Skeletal muscle tissue (tissue), 4 donors: Measurements from ENCODE around the gene CSNK1G2. TPM values are rescaled to one million over a fixed set of nuclear protein-coding genes. Genes with fewer than 3 reads are reported as not detected.

Source experiments
- H3K27ac ChIP-seq: one replicate; pipeline ENCODE4 v1.7.0; 2013; ENCODE audit warnings: mild to moderate bottlenecking, low read depth, low read length, inconsistent platforms
- H3K27me3 ChIP-seq, 3 donors: one replicate each; pipeline ENCODE4 v1.7.0; 2013; ENCODE audit warnings: low read length in 3 of 3; ENCODE audit not compliant: control insufficient read depth in 3 of 3, insufficient read depth in 3 of 3
- H3K36me3 ChIP-seq, 3 donors: one replicate each; pipeline ENCODE4 v1.7.0; 2013; ENCODE audit warnings: low read length in 3 of 3; ENCODE audit not compliant: control insufficient read depth in 3 of 3, insufficient read depth in 3 of 3
- H3K4me1 ChIP-seq, 3 donors: one replicate each; pipeline ENCODE4 v1.7.0; 2013; ENCODE audit warnings: low read length in 3 of 3, mild to moderate bottlenecking in 3 of 3; ENCODE audit not compliant: control insufficient read depth in 3 of 3, insufficient read depth in 3 of 3
- H3K4me3 ChIP-seq, 3 donors: one replicate each; pipeline ENCODE4 v1.7.0; 2013; ENCODE audit warnings: low read length in 3 of 3
- H3K9ac ChIP-seq, 3 donors: one replicate each; pipeline ENCODE4 v1.7.0; 2013; ENCODE audit warnings: low read length in 3 of 3, mild to moderate bottlenecking in 3 of 3, moderate library complexity in 2 of 3, low read depth in 1 of 3
- H3K9me3 ChIP-seq, 3 donors: one replicate each; pipeline ENCODE4 v1.7.0; 2013; ENCODE audit warnings: low read length in 3 of 3; ENCODE audit not compliant: control insufficient read depth in 3 of 3
- total RNA-seq: library from RNA; depleted of rRNA; stranded (reverse); fragments of >200 nt; gene quantifications from one replicate; pipeline ENCODE4 v1.2.3, GENCODE V29; 2014
- donor health status: Osteomylitis.

Gene CSNK1G2
- total RNA-seq, 1 donor from 2014 or later: 24.0 TPM

GRCh38 chr19:1929021-1929742 is 11.8 kb upstream of the CSNK1G2 start:
- H3K36me3 ChIP-seq: peaks cover 1 to 3% (median 3%) of the 10 kb centered on the region in 3 donors
- H3K27me3 ChIP-seq: peaks cover 0 to 4% (median 3%) of the 10 kb centered on the region in 3 donors
- H3K27ac ChIP-seq: no peak overlapping the region
- H3K9ac ChIP-seq: peak overlapping the region; percentile 10 to 74 (median 58)
- peak overlapping the region; percentile 48 to 58 (median 48) for H3K4me3 ChIP-seq
- peaks cover 11 to 12% (median 12%) of the 10 kb centered on the region in 3 donors for H3K4me1 ChIP-seq
- H3K9me3 ChIP-seq: no peaks in the 10 kb centered on the region

GRCh38 chr19:1931445-1931844 is 9.5 kb upstream of the CSNK1G2 start:
- Histone ChIP-seq H3K4me1 (peaks cover 15 to 25% (median 21%) of the 10 kb centered on the region in 3 donors), H3K9me3 (peaks cover 0 to 5% (median 4%) of the 10 kb centered on the region in 3 donors), H3K27me3 (peaks cover 0 to 4% (median 3%) of the 10 kb centered on the region in 3 donors), H3K36me3 (no peaks in the 10 kb centered on the region), H3K4me3 (no peak overlapping the region), H3K9ac (no peak overlapping the region), H3K27ac (no peak overlapping the region)

GRCh38 chr19:1932395-1932794 is 8.6 kb upstream of the CSNK1G2 start:
- peaks cover 0 to 4% (median 3%) of the 10 kb centered on the region in 3 donors for H3K27me3 ChIP-seq
- H3K36me3 ChIP-seq: no peaks in the 10 kb centered on the region
- H3K4me1 ChIP-seq: peaks cover 15 to 27% (median 21%) of the 10 kb centered on the region in 3 donors
- no peak overlapping the region for H3K27ac ChIP-seq
- H3K4me3 ChIP-seq: no peak overlapping the region
- no peak overlapping the region for H3K9ac ChIP-seq
- peaks cover 0 to 5% (median 4%) of the 10 kb centered on the region in 3 donors for H3K9me3 ChIP-seq

- Histone ChIP-seq H3K27me3 (peaks cover 0 to 4% (median 3%) of the 10 kb centered on the region in 3 donors), H3K27ac (no peak overlapping the region), H3K9me3 (peaks cover 0 to 5% (median 4%) of the 10 kb centered on the region in 3 donors), H3K4me3 (no peak overlapping the region), H3K36me3 (no peaks in the 10 kb centered on the region), H3K9ac (no peak overlapping the region), H3K4me1 (peaks cover 15 to 27% (median 21%) of the 10 kb centered on the region in 3 donors)
These were observed 7.7 kb upstream of the CSNK1G2 start for GRCh38 chr19:1933244-1933643.

- peaks cover 15 to 26% (median 20%) of the 10 kb centered on the region in 3 donors for H3K4me1 ChIP-seq
- H3K27ac ChIP-seq: no peak overlapping the region
- H3K9ac ChIP-seq: no peak overlapping the region
- peaks cover 0 to 4% (median 3%) of the 10 kb centered on the region in 3 donors for H3K27me3 ChIP-seq
- no peaks in the 10 kb centered on the region for H3K36me3 ChIP-seq
- H3K9me3 ChIP-seq: peaks cover 0 to 5% (median 4%) of the 10 kb centered on the region in 3 donors
- no peak overlapping the region for H3K4me3 ChIP-seq
These were observed 7.0 kb upstream of the CSNK1G2 start for GRCh38 chr19:1933942-1934341.

GRCh38 chr19:1935484-1936208 is 5.3 kb upstream of the CSNK1G2 start:
- Histone ChIP-seq H3K27ac (peak overlapping the region; percentile 81), H3K4me1 (peaks cover 15 to 29% (median 20%) of the 10 kb centered on the region in 3 donors), H3K9ac (peak overlapping the region in 2 of 3 donors; percentile 34 to 59)

GRCh38 chr19:1936430-1936829 is 4.5 kb upstream of the CSNK1G2 start:
- H3K4me1 ChIP-seq: peaks cover 15 to 29% (median 20%) of the 10 kb centered on the region in 3 donors
- H3K36me3 ChIP-seq: no peaks in the 10 kb centered on the region
- no peak overlapping the region for H3K4me3 ChIP-seq
- H3K27me3 ChIP-seq: no peaks in the 10 kb centered on the region
- peak overlapping the region; percentile 81 for H3K27ac ChIP-seq
- peaks cover 0 to 5% (median 4%) of the 10 kb centered on the region in 3 donors for H3K9me3 ChIP-seq
- peak overlapping the region in 2 of 3 donors; percentile 34 to 59 for H3K9ac ChIP-seq

More at GRCh38 chr19:1935484-1936208, 5.3 kb upstream of the CSNK1G2 start:
- H3K9me3 ChIP-seq: peaks cover 0 to 5% (median 4%) of the 10 kb centered on the region in 3 donors
- no peaks in the 10 kb centered on the region for H3K36me3 ChIP-seq
- H3K4me3 ChIP-seq: peak overlapping the region in 2 of 3 donors; percentile 22 to 36
- H3K27me3 ChIP-seq: no peaks in the 10 kb centered on the region

GRCh38 chr19:1936916-1937610 is 3.9 kb upstream of the CSNK1G2 start:
- Histone ChIP-seq H3K9ac (no peak overlapping the region), H3K36me3 (no peaks in the 10 kb centered on the region), H3K27ac (no peak overlapping the region), H3K9me3 (peaks cover 0 to 5% (median 4%) of the 10 kb centered on the region in 3 donors), H3K4me1 (peaks cover 15 to 33% (median 23%) of the 10 kb centered on the region in 3 donors), H3K27me3 (no peaks in the 10 kb centered on the region), H3K4me3 (no peak overlapping the region)

- Histone ChIP-seq H3K27me3 (no peaks in the 10 kb centered on the region), H3K27ac (no peak overlapping the region), H3K36me3 (no peaks in the 10 kb centered on the region), H3K9ac (no peak overlapping the region), H3K4me1 (peaks cover 23 to 42% (median 32%) of the 10 kb centered on the region in 3 donors), H3K4me3 (no peak overlapping the region), H3K9me3 (peaks cover 0 to 5% (median 4%) of the 10 kb centered on the region in 3 donors)
These were observed 2.9 kb upstream of the CSNK1G2 start for GRCh38 chr19:1938071-1938470.
